Stimulated activated CD8-positive, alpha-beta memory T cell treated with anti-CD3 and anti-CD28 coated beads, Interleukin-7, amount 100 ng/mL, for 1 hour (primary cell): ENCODE data around the gene ZNF654.
A peak's percentile ranks its signal among the peaks of the same experiment; 100 is the strongest.
"Not testable (repeated sequence)": the region's sequence is repeated elsewhere in the genome, so short reads cannot be mapped to it uniquely, and the experiment has no call there.

Experiments used
- DNase-seq, 2 donors: peaks; one replicate each; pipeline ENCODE4 v3.0.0-alpha.2; 2020; ENCODE audit warnings: low read depth in 2 of 2

Gene ZNF654

GRCh38 chr3:88058581-88059379 is at the start of gene ZNF654, which contains the start of gene CGGBP1:
Gene ZNF654 (plus strand): TSS chr3:88059255. CDS start chr3:88059320, 65 bp downstream.
Gene CGGBP1 (minus strand): TSS chr3:88059005. CDS start chr3:88055976, 3,029 bp downstream.
- peak; percentile 98 for DNase-seq

- DNase-seq: no peak
Observed at GRCh38 chr3:88010810-88011209, 48.2 kb upstream of the ZNF654 start.

GRCh38 chr3:88013592-88013991 is 45.5 kb upstream of the ZNF654 start:
- no peak for DNase-seq

GRCh38 chr3:88015656-88016055 is 43.4 kb upstream of the ZNF654 start:
- not testable (repeated sequence) for DNase-seq

- no peak for DNase-seq
Observed at GRCh38 chr3:88019024-88019423, 40.0 kb upstream of the ZNF654 start.

GRCh38 chr3:88025001-88025552 is 34.0 kb upstream of the ZNF654 start:
- DNase-seq: no peak

- DNase-seq: no peak
Observed at GRCh38 chr3:88028876-88029275, 30.2 kb upstream of the ZNF654 start.

GRCh38 chr3:88030210-88030609 is 28.8 kb upstream of the ZNF654 start:
- no peak for DNase-seq

- no peak for DNase-seq
Observed at GRCh38 chr3:88031642-88032077, 27.4 kb upstream of the ZNF654 start.

GRCh38 chr3:88032245-88032644 is 26.8 kb upstream of the ZNF654 start:
- DNase-seq: no peak

- DNase-seq: no peak
Observed at GRCh38 chr3:88033079-88033478, 26.0 kb upstream of the ZNF654 start.

- no peak for DNase-seq
Observed at GRCh38 chr3:88033808-88034207, 25.2 kb upstream of the ZNF654 start.

- DNase-seq: no peak
Observed at GRCh38 chr3:88034491-88035275, 24.4 kb upstream of the ZNF654 start.

- no peak for DNase-seq
Observed at GRCh38 chr3:88036221-88036620, 22.8 kb upstream of the ZNF654 start.

- no peak for DNase-seq
Observed at GRCh38 chr3:88038566-88038965, 20.5 kb upstream of the ZNF654 start.

- DNase-seq: no peak
Observed at GRCh38 chr3:88040529-88040928, 18.5 kb upstream of the ZNF654 start.

GRCh38 chr3:88041005-88041404 is 18.1 kb upstream of the ZNF654 start:
- DNase-seq: no peak

- DNase-seq: no peak
Observed at GRCh38 chr3:88044411-88044810, 14.6 kb upstream of the ZNF654 start.

GRCh38 chr3:88046766-88047165 is 12.3 kb upstream of the ZNF654 start:
- no peak for DNase-seq

GRCh38 chr3:88057630-88058305 is 1.3 kb upstream of the ZNF654 start:
- no peak for DNase-seq

GRCh38 chr3:88058306-88058580 is 812 bp upstream of the ZNF654 start:
- DNase-seq: no peak
